ENCODE results near the gene MIGA2.

DNA sequence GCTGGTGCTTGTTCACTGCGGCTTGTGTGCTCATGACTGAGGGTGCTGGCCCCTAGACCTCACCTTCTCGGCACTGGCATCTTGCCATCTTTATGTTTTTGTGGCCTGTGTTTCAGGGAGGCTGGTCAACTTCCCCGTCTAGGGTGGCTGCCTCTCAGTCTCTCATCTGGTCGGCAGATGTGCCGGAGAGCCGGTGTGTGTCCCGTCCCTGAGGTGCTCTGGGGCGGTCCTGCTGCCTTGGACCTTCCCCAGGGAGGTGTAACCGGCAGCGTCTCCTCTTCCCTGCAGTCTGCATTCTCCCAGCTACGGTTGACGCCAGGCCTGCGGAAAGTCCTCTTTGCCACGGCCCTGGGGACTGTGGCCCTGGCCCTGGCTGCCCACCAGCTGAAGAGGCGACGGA lies 5.6 kb downstream of the MIGA2 start:
- no peak for TF ChIP-seq POLR2A (IDR thresholded peaks at IDR 0.05)
- TF ChIP-seq, protein P1, sequence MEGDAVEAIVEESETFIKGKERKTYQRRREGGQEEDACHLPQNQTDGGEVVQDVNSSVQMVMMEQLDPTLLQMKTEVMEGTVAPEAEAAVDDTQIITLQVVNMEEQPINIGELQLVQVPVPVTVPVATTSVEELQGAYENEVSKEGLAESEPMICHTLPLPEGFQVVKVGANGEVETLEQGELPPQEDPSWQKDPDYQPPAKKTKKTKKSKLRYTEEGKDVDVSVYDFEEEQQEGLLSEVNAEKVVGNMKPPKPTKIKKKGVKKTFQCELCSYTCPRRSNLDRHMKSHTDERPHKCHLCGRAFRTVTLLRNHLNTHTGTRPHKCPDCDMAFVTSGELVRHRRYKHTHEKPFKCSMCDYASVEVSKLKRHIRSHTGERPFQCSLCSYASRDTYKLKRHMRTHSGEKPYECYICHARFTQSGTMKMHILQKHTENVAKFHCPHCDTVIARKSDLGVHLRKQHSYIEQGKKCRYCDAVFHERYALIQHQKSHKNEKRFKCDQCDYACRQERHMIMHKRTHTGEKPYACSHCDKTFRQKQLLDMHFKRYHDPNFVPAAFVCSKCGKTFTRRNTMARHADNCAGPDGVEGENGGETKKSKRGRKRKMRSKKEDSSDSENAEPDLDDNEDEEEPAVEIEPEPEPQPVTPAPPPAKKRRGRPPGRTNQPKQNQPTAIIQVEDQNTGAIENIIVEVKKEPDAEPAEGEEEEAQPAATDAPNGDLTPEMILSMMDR (IDR thresholded peaks at IDR 0.05), result no peak

Measured in esophagus squamous epithelium (tissue), 4 donors.